ENCODE results near the gene MRPL12. TPM values are rescaled to one million over a fixed set of nuclear protein-coding genes. Genes with fewer than 3 reads are reported as not detected.

The MRPL12 gene
- total and polyA plus RNA-seq, 2 of the 13 experiments (the other 11 are each of a cell fraction or from before 2014, with no cell fraction given): 39.1 to 94.1 TPM

DNA sequence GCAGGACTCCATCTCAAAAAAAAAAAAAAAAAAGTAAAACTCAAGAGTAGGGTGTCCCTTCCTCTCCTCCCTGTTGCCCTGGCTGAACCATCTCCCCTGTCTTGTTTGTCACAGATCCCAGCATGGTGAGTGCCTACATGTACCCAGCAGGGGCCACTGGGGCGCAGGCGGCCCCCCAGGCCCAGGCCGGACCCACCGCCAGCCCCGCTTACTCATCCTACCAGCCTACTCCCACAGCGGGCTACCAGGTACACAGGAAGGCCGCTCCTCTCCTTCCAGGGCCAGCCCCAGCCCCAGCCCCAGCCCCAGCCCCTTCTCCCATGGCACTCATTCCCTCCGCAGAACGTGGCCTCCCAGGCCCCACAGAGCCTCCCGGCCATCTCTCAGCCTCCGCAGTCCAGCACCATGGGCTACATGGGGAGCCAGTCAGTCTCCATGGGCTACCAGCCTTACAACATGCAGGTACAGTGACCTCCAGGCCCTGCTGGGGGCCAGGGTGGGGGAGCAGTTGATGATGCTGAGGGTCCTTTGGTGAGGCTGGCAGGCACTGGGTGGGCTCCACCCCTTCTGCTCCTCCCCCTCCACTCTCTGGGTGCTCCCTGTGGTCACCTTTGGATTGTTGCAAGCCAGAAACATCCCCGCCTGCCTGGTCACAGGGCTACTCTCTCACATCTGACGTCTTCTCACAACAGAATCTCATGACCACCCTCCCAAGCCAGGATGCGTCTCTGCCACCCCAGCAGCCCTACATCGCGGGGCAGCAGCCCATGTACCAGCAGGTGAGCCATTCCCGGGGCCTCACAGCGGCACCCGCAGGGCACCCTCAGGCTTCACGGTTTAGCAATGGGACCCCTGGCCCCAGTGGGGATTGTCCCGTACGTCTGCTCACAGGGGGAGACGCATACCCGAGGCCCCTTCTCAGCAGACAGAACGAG lies 2.5 kb upstream of the MRPL12 start (continued):
- 0 out of 2 replicates have a peak, but pooled peaks have one; percentile 34 for TF ChIP-seq ZNF274 (CRISPR knock-in tag; IDR thresholded peaks at IDR 0.05)
- TF ChIP-seq, protein P1, sequence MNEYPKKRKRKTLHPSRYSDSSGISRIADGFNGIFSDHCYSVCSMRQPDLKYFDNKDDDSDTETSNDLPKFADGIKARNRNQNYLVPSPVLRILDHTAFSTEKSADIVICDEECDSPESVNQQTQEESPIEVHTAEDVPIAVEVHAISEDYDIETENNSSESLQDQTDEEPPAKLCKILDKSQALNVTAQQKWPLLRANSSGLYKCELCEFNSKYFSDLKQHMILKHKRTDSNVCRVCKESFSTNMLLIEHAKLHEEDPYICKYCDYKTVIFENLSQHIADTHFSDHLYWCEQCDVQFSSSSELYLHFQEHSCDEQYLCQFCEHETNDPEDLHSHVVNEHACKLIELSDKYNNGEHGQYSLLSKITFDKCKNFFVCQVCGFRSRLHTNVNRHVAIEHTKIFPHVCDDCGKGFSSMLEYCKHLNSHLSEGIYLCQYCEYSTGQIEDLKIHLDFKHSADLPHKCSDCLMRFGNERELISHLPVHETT (CRISPR knock-in tag; conservative IDR thresholded peaks at IDR 0.05): 0 out of 2 replicates have a peak, but pooled peaks have one; percentile 3
- peak; percentile 31; the same call in 1 of the 2 replicates for TF ChIP-seq SSRP1 (CRISPR knock-in tag; IDR thresholded peaks at IDR 0.05)
- 0 out of 2 replicates have a peak, but pooled peaks have one; percentile 29 for TF ChIP-seq ZSCAN29 (CRISPR knock-in tag; conservative IDR thresholded peaks at IDR 0.05)
- TF ChIP-seq PAF1 (CRISPR knock-in tag; IDR thresholded peaks at IDR 0.05): no peak
- 0 out of 2 replicates have a peak, but pooled peaks have one; percentile 17 for TF ChIP-seq MTA1 (CRISPR knock-in tag; IDR thresholded peaks at IDR 0.05; ENCODE audit: borderline replicate concordance)
- TF ChIP-seq, protein P2, sequence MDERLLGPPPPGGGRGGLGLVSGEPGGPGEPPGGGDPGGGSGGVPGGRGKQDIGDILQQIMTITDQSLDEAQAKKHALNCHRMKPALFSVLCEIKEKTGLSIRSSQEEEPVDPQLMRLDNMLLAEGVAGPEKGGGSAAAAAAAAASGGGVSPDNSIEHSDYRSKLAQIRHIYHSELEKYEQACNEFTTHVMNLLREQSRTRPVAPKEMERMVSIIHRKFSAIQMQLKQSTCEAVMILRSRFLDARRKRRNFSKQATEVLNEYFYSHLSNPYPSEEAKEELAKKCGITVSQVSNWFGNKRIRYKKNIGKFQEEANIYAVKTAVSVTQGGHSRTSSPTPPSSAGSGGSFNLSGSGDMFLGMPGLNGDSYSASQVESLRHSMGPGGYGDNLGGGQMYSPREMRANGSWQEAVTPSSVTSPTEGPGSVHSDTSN (CRISPR knock-in tag; IDR thresholded peaks at IDR 0.05): no peak
- TF ChIP-seq RBM22 (optimal IDR thresholded peaks at IDR 0.05; ENCODE audit: low read length): peak; percentile 88
- peak; percentile 23 for TF ChIP-seq U2AF1 (optimal IDR thresholded peaks at IDR 0.05; ENCODE audit: low read depth, low read length)
- 0 out of 2 replicates have a peak, but pooled peaks have one; percentile 62 for TF ChIP-seq RBFOX2 (IDR thresholded peaks at IDR 0.05; ENCODE audit: low read depth, low read length)
- TF ChIP-seq ZNF607 (CRISPR knock-in tag; IDR thresholded peaks at IDR 0.05; ENCODE audit: borderline replicate concordance): 0 out of 2 replicates have a peak, but pooled peaks have one; percentile 5
- TF ChIP-seq ZNF629 (CRISPR knock-in tag; conservative IDR thresholded peaks at IDR 0.05): 0 out of 2 replicates have a peak, but pooled peaks have one; percentile 16
- TF ChIP-seq FOSL2 (CRISPR knock-in tag; IDR thresholded peaks at IDR 0.05): no peak
- no peak for TF ChIP-seq ATF1 (CRISPR knock-in tag; IDR thresholded peaks at IDR 0.05)
- no peak for TF ChIP-seq HMG20B (CRISPR knock-in tag; conservative IDR thresholded peaks at IDR 0.05)
- peak; percentile 87 for TF ChIP-seq ZNF263 (CRISPR knock-in tag; IDR thresholded peaks at IDR 0.05)
- no peak for TF ChIP-seq EP300 (IDR thresholded peaks at IDR 0.05; ENCODE audit: low read depth in 2 of 2, low read length in 2 of 2)
- TF ChIP-seq EP300 (CRISPR knock-in tag; IDR thresholded peaks at IDR 0.05; ENCODE audit: borderline replicate concordance): 0 out of 2 replicates have a peak, but pooled peaks have one; percentile 10
- 0 out of 2 replicates have a peak, but pooled peaks have one; percentile 18 for TF ChIP-seq BORCS8-MEF2B (CRISPR knock-in tag; IDR thresholded peaks at IDR 0.05)
- TF ChIP-seq HOXD1 (CRISPR knock-in tag; IDR thresholded peaks at IDR 0.05): peak; percentile 45; the same call in 1 of the 2 replicates
- TF ChIP-seq, protein P3, sequence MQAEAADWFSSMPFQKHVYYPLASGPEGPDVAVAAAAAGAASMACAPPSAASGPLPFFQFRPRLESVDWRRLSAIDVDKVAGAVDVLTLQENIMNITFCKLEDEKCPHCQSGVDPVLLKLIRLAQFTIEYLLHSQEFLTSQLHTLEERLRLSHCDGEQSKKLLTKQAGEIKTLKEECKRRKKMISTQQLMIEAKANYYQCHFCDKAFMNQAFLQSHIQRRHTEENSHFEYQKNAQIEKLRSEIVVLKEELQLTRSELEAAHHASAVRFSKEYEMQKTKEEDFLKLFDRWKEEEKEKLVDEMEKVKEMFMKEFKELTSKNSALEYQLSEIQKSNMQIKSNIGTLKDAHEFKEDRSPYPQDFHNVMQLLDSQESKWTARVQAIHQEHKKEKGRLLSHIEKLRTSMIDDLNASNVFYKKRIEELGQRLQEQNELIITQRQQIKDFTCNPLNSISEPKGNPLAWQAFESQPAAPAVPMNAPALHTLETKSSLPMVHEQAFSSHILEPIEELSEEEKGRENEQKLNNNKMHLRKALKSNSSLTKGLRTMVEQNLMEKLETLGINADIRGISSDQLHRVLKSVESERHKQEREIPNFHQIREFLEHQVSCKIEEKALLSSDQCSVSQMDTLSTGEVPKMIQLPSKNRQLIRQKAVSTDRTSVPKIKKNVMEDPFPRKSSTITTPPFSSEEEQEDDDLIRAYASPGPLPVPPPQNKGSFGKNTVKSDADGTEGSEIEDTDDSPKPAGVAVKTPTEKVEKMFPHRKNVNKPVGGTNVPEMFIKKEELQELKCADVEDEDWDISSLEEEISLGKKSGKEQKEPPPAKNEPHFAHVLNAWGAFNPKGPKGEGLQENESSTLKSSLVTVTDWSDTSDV (CRISPR knock-in tag; IDR thresholded peaks at IDR 0.05): 0 out of 2 replicates have a peak, but pooled peaks have one; percentile 37

All from HepG2 (cell line).